Activated CD8-positive, alpha-beta memory T cell treated with anti-CD3 and anti-CD28 coated beads, Interleukin-2, amount 50 U/mL, for 48 hours (primary cell): ENCODE results near the gene RCBTB2.
"Not testable (repeated sequence)": the region's sequence is repeated elsewhere in the genome, so short reads cannot be mapped to it uniquely, and the experiment has no call there.

Experiments
- DNase-seq: peaks from one replicate; pipeline ENCODE4 v3.0.0-alpha.2; 2020

RCBTB2 gene

DNA sequence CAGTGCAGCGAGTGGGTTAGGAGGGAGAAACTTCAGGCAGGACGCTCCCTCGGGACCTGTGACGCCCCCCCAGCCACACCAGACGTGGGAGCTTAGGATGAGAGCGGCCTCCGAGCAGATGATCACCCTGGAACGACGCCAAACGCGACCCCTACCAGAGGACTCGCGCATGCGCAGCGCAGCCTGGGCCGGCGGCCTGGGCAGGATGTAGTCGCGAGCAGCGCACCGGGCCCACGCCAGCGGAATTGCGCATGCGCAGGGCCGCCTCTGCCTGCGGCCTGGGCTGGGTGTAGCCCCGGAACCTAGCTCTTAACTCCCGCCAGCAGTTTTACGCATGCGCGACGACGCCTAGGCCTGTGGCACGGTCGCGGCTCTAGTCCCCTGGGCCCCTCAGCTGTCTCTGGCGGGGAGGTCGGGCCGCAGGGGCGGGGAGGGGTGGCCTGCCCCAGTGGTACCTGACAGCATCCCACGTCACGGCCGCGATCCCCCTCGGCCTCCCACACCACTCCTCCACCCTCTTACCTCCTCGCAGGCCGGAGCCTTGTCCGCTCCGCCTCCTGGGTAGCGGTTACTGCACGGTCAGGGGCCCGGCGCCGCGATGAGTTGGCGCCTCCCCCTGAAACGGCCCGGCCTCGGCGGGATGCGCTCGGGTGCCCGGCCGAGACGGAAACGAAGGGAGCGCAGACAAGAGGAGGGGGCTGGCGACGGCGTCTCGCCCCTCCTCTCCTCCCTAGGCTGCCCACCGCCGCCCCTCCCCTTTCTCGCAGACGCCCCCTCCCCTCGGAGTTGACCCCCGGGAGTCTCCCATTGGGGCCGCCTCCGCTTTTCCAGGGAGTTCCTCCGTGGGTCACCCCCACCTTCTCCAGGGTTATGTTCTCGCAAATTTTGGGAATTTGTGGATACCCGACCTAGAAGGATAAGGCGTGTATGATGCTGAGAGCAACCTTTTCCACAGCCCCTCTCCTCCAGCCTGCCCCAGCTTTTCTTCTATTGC is at the start of gene RCBTB2:
Gene RCBTB2 (minus strand): TSS at position 575 of the 994 bp plus-strand sequence. CDS start 11,141 bp downstream, outside the sequence.
- peak; percentile 100 for DNase-seq

GRCh38 chr13:48582084-48582483 is 49.2 kb upstream of the RCBTB2 start:
- no peak for DNase-seq

GRCh38 chr13:48580896-48581295 is 48.0 kb upstream of the RCBTB2 start:
- no peak for DNase-seq

DNA sequence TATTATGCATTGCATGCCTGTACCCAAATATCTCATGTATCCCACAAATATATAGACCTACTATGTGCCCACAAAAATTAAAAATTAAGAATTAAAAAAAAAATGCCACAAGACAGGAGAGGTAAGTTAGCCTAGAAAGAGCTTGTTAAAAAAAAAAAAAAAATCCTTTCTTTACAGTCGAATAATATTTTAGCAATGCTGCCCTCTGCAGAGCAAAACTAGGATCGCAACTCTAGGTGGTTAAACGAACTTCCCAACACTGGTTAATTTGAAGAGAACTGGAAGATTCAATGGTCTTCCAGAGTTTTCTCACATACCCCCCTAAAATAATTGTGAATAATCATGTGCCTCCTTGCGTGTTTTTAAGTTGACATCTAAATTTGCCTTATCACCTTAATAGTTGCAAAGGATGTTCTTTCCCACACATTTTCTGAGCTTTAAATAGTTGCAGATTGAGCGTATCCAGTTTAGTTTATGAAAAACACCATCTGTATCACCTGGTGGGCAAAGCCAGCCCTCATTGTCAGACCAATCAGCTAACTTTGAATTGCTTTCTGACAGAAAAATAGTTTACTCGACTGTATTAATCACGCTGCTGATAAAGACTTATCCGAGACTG is 47.4 kb upstream of the RCBTB2 start:
- DNase-seq = peak; percentile 75

DNA sequence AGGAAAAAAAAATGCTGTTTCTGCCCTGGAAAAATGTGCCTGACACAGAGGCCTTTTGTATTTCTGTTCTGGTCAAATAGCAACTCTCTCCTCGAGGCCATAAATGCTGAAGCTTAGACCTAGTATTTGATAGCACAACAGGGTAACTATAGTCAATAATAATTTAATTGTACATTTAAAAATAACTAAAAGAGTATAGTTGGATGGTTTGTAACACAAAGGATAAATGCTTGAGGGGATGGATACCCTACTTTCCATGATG is 47.0 kb upstream of the RCBTB2 start:
- DNase-seq = not testable (repeated sequence)

DNA sequence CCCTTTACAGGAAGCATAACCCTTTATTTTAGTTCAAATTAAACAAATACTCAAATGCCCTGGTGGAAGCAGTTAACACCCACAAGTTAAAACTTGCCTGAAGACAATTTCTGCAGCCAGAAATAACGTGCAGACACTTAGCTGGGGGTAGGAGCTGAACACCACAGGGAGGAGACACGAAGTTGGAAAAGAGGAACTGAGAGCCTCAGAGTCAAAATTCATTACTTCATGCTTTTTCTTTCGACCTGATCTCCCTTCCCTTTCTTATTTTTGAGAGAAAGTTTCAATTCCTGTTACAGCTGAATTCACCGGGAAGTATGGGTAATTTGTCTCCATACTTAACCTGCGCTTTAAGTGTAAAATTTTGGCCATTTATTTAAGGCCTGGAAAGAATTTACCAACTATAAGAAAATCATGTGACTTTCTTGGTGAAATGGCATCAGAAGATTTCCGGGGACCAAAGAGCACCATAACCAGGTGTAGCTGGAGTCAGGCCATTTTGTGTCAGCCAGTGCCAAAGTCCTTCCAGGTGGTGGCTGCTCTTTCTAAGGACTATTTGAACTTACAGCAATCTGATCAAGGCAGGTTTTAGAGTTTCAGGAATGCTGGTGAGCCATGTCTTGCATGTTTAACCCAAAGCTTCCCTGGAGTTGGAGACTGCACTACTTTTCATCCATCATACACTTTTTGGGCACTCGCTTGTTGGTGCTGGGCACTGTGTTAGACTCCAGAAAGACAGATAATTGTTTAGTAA is 46.5 kb upstream of the RCBTB2 start:
- DNase-seq = no peak

- DNase-seq = no peak
These were observed 45.8 kb upstream of the RCBTB2 start for GRCh38 chr13:48578516-48579164.

- no peak for DNase-seq
These were observed 43.6 kb upstream of the RCBTB2 start for GRCh38 chr13:48576448-48577010.

- no peak for DNase-seq
These were observed 42.2 kb upstream of the RCBTB2 start for GRCh38 chr13:48575031-48575430.

GRCh38 chr13:48574041-48574796 is 41.3 kb upstream of the RCBTB2 start:
- DNase-seq = no peak

- DNase-seq = no peak
These were observed 40.5 kb upstream of the RCBTB2 start for GRCh38 chr13:48573213-48574007.

DNA sequence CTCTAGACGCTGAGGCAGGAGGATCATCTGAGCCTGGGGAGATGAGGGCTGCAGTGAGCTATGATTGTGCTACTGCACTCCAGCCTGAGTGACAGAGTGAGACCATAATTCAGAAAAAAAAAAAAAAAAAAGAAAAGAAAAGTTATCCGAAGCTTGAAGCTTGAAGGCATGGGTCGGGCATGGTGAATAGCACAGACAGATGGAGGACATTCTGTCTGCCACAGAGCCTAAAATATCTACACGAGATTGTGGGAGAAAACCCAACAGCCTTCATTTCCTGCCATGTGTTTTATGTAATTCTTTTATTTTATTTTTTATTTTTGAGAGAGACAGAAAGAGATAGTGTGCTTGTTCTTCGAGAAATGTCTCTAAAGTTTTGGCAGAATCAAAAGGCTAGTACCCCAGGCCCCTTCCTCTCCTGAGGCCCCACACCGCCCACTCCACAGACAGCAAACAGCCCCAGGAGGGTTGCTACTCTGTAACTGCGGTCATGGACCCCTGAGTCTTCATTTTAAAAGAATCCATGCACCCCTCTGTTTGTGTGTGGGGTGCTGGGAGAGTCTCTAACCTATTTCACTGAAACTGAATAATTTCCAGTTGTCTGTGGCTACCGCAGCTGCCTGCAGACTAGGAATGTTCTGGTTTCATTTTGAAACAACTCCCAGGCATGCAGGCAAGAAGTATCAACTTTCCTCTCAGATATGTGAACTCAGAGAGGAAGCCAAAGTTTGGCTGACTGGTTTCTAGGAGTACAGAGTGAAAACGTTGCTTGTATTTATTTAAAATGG is 38.4 kb upstream of the RCBTB2 start:
- no peak for DNase-seq

- no peak for DNase-seq
These were observed 37.4 kb upstream of the RCBTB2 start for GRCh38 chr13:48570216-48570828.

DNA sequence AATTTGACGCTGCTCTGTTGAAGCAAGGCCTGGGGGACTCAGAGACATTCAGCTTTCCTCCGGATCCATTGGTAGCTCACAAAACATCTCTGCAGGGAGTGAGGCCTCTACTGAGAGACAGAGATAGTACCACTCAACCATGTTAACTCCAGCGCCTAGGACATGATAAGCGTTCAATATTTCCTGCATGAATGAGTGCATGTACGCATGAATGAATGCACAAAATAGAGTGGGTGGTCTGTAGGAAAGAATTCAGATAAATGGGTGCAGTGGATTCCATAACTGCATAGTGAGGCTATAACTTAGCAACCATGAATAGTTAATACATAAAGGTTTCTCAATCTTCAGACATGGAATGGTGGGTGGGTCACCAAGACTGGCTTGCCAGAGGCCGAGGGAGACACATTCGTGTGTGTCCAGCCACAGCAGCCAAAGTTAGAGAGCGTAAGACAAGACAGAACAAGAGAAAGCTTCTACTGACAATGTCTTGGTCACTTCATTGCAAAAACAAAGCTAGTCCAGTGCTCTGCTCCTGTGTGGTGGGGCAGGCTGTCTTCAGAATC is 36.3 kb upstream of the RCBTB2 start:
- no peak for DNase-seq

GRCh38 chr13:48568370-48569103 is 35.7 kb upstream of the RCBTB2 start:
- no peak for DNase-seq

DNA sequence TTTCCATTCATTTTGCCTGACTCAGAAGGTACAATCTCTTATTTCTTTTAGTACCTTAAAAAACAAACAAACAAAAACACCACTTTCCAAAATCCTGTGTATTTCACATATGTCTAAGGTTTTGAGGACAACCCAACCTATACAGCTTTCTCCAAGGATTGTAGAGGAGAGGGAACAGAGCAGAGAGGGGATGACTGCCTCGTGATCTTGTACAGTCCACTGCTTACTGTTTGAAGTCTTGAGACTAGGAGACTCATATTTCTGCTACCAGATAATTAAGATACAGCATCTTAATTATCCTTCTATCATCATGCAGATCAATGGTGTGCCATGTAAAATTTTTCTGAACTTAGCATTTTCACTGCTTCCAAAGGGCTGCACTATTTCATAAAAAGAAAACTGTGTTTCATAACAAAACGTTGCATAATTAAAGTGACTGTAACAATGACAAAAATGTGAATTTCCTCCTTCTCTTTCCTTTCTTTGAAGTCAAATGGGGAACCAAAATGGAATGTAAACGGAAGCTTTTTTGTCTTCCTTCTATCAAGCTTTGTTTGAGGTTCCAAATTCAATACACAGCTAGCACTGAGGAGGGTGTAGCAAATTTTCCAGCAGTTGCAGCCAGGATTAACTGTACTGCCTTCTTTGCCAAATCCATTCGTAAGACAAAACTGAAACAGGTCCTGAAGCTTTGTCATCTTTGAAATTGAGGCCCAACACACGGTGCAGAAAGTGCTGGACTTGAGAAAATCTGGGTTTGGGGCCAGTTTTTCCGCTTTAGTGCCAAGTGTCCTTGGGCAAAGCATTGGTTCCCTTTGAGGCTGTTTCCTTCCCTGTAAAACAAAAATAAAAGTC is 34.9 kb upstream of the RCBTB2 start:
- no peak for DNase-seq

DNA sequence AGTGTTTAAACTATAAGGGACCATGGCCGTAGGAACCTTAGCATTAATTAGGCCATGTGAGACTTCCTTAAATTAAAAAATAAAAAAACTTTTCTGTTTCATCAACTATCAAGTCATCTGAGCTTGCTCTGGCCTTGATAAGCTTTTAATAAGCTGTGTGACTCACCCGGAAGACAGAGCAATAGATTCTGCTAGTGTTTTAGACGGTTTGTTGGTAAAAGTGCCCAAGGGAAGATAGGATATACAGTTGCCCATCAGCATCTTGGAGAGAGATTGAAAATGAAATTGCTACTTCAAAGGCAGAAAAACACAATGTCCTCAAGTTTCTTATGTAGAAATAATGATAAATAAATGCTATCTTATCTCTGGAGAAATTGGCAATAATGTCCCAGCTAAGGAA is 31.2 kb upstream of the RCBTB2 start:
- no peak for DNase-seq

DNA sequence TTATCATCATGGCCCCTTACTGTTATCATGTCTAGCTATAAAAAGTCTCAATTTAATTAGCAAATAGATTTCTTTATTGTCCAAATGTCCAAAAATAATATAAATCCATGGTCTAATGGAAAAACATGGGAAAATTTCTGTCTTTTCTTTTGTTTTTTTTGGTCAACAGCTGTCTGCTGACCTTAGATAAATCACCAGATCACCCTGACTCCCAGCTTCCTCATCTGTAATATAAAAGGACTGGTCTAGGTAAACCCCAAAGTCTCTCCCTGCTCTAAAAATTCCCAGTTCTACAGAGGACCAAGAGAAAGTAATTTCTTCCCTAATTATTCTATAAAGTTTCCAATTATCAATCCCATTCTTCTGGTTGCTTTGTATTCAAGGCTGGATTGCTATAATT is 30.7 kb upstream of the RCBTB2 start:
- no peak for DNase-seq
